NCI-H187 treated with DMSO at 0.1 percent for 48 hours (cell line): ENCODE measurements around the gene CDK5RAP3.

ENCODE experiments used
- DNase-seq: peaks from one replicate; lab custom pipeline; 2025; lab: John Stamatoyannopoulos, UW

Gene CDK5RAP3

DNA sequence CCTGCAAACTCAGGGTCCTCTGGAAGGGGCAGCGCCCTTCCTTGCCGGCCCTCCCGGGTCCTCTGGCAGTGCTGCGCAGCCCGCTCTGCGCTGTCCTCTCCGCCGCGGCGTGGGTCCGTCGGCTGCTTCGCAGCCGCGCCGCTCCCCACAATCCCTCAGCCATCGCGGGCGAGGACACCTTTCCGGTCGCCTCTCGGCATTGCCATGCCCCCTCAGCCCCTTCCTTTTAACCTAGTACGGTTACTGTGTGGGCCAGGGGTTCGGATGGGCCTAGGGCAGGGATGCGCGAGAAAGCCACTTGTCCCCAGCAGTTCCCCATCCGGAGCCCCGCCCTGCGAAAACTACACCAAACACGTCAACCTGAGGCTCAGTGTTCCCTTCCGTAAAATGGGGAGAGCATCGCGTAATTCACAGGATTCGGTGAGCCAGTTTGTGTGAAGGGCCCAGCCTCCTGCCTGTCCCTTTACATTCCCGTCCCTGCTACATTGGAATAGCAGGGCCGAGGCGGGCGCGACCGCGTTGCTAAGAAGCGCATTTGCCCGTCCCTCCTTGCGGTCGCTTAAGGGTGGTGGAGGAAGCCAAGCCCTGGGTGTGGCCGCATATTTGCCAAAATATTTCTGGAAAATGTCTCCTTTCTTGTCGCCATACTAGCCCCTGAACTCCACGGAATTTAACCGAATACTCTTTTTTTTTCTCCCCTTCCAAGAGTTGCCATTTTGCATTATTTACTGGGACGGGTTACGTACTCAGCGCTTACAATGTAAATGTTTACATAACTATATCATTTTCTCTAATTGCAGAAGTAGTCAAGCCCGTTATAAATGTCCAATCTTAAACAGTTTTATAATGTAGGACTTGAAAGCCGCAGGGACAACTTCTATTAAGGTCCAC lies 53.5 kb downstream of the CDK5RAP3 start:
- no peak for DNase-seq

DNA sequence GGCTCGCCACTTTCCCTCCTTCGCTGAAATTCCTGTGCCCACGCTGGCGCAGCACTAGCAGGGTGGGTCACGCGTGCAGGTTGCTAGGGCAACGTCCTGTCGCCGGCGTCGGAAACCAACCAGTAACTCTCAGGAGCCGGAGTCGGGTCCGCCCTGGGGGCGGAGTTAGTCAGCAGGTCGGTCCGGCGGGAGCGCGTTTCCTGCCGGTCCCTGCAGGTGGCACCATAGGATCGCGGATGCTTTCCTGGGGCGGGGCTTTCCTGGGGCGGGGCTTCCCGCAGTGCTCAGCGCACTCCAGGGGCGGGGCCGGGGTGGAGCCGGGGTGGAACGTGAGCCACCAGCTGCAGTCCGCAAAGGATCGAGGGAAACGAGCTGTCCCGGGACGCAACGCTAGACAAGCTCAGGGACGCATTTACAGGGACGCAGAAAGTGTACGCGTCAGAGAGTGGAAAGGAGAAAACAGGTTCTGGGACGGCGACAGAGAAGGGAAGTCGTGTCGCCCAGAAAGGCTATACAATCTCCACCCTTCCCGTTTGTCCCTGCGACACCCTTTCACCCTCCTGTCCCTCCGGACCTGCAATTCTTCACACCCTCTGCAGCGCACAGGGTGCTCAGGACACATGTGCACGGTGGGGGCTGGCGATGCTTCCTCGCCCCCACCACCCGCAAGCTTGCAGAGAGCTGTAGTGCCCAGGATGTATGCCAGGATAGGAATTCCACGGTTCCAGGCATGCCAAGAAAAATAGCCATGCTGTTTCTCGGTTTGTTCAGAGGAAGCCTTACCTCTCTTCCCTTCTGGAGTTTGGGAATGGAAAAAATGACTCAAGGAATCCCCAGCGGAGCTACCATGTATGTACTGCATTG lies 54.4 kb downstream of the CDK5RAP3 start:
- DNase-seq = peak; percentile 69

DNA sequence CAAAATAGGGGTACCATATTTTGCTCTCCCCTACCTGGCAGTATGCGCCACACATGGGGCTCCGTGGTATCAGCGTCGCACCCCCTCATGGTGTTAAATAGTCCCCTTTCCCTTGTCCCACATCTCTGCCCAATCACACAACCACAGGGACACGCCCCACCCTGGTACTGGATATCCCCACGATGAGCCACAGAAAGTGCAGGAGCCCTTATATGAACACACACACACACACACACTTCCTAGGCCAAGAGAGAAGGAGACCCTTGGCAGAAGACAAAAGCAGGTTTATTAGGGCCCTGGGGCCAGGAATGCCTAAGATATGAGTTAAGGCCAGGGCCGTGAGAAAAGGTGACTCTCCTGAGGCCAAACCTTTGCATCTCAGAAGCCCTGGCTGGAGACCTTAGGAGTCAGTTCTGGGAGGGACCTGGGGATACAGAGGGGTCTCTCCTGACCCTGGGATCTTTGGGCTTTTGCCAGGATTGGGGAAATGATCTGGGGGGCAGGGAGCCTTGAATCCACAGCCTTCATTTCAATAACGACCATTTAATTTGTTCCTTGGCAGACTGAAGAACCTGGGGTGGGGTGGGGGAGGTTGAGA lies 55.1 kb downstream of the CDK5RAP3 start:
- no peak for DNase-seq

DNA sequence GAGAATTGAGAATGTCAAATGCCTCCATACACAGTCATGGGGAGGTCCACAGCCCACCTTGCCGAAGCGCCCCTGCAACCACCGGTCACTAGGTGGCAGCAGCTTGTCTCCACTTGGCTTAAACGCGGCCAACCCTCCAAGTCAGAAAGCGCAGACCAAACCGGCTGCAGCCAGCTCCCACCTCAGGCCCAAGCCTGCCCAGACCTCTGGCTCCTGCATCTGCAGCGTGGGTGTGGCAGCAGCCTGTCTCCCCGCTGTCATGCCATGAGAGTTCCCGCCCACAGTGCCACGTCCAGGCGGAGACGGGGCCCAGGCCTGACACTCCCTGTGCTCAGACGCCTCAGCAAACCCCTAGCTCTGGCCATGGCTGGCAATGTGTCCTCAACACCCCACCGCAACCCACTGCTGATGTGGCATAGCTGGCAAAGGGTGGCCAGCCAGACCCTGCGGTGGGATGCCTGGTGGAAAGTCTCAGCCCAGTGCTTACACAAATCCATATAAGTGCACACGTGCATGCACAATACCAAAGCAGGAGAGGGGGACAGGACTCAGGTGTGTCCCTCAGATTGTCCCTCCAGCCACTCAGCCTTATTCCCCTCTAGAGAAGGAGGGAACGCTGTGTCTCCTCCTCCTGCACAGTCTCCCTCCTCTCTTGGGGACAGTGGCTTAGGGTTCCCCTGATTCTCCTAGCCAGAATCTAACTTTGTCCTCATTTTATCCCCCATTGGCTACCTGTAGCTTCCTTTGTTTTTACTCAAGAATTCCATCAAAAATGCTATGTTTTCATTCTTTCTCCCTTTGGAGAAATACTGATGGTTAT lies 55.8 kb downstream of the CDK5RAP3 start:
- no peak for DNase-seq

DNA sequence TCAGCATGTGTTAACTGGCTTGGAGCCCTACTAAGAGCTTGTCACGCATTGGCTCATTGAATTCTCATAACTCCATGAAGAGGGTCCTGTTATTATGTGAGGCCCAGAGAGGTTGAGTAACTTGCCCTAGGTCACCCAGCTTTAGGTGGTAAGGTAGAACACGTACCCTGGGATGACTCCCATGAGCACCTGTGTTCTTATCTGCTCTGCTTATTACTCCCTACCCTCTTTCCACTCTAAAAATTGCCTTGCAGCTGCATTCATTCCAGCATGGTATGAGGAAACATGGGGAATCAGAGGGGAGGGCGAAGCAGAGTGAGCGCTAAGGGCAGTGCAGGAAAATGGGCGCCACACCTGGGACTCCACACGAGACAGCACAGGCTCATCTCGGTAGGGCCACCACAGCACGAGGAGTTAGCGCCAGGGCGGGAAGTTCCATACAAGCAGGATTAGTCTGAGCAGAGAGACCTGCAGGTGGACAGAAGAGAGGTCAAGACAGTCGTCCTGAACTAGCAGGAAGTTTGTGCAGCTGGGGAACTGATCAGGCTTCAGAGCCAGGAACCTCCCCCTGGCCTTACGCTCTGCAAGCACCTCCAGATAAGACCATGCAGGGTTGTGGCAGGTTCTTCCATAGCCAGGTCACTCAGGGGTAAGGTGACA lies 56.5 kb downstream of the CDK5RAP3 start:
- no peak for DNase-seq

DNA sequence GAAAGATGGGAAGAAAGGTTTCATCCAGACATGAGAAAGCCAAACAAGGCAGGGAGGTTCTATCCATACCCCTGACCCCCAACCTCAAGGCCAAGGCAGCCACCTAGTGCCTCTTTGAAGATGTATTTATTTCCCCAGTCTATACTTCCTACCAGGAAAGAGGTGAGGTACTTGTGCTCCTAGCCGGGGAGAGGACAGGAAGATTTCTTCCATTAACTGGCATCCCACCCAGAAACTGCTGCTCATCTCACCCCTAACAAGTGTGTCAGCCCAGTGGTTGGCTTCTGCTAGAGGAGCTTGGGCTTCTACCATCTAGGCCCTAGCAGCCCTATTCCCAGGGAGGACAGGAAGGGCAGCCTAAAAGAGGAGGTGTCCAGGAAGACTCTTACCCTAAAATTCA lies 57.8 kb downstream of the CDK5RAP3 start:
- DNase-seq = no peak

DNA sequence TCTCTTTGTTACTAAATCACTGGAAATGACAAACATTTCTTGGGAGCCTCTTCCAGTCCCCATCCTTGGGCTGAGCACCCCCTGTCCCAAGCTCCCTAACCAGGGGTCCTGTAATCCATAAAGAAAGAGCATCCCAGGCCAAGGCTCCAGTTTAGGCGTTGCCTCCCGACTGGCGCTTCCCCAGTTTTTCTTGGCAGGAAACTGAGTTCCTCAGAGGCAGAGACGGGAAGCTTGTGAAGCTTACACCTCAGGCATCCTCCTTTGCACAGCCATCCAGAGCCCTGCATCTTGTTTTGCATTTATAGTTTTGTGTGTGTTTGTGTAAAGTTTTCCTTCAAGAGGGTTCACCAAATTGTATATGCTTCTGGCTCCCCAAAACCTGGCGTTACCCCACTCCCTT lies 59.6 kb downstream of the CDK5RAP3 start:
- DNase-seq = no peak
